ENCODE measurements around the gene BCKDK. TPM values are rescaled to one million over a fixed set of nuclear protein-coding genes. Genes with fewer than 3 reads are reported as not detected.
"Not testable (repeated sequence)": the region's sequence is repeated elsewhere in the genome, so short reads cannot be mapped to it uniquely, and the experiment has no call there.

The BCKDK gene
- polyA plus RNA-seq, 6 donors from 2014 or later: 23.1 to 41.2 (median 27.3) TPM

DNA sequence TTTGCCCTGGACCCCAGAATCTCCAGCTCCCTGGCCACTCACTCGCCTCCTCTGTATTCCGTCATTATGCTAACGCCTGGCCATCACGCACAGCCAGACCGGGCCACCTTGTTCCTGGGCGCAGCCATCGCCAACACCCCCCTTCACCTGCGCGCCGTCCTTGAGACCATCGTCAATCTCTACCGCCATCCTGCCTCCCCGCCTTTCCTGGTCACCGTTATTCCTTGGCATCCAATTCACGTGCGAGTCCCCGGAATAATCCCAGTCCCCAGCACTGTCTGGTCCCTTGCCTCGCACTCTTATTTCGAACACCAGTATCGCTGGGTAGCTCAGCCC is 14.1 kb upstream of the BCKDK start:
- Mint-ChIP-seq H3K36me3 (no peaks in the 10 kb centered on the region), H3K4me1 (peaks cover 19 to 31% (median 26%) of the 10 kb centered on the region in 3 donors), H3K4me3 (peak overlapping the region; percentile 94 to 99 (median 96)), H3K9me3 (no peaks in the 10 kb centered on the region), H3K27ac (peak overlapping the region; percentile 81 to 99 (median 95)), H3K27me3 (no peaks in the 10 kb centered on the region)
- ATAC-seq (ENCODE audit: low read depth in 2 of 2) (no peak), DNase-seq (no peak)

GRCh38 chr16:31094424-31095120 is 13.6 kb upstream of the BCKDK start, which contains the start of gene VKORC1:
Gene VKORC1 (minus strand): TSS chr16:31094797. CDS start chr16:31094729, 68 bp downstream.
- H3K36me3 Mint-ChIP-seq: no peaks in the 10 kb centered on the region
- H3K9me3 Mint-ChIP-seq: no peaks in the 10 kb centered on the region
- H3K27ac Mint-ChIP-seq: peak within 1 kb of the TSS; percentile 81 to 99 (median 95)
- H3K27me3 Mint-ChIP-seq: no peaks in the 10 kb centered on the region
- DNase-seq (peak; percentile 79), ATAC-seq (ENCODE audit: low read depth in 2 of 2) (peak; percentile 87 to 89)
- H3K4me3 Mint-ChIP-seq: peak within 1 kb of the TSS; percentile 94 to 99 (median 96)
- peaks cover 19 to 31% (median 26%) of the 10 kb centered on the region in 3 donors for H3K4me1 Mint-ChIP-seq

GRCh38 chr16:31099860-31100638 is 8.1 kb upstream of the BCKDK start:
- no peaks in the 10 kb centered on the region for H3K36me3 Mint-ChIP-seq
- H3K27me3 Mint-ChIP-seq: peaks cover 0 to 8% (median 0%) of the 10 kb centered on the region in 3 donors
- no peaks in the 10 kb centered on the region for H3K9me3 Mint-ChIP-seq
- DNase-seq: no peak
- no peak for ATAC-seq (ENCODE audit: low read depth in 2 of 2)
- H3K4me1 Mint-ChIP-seq: peaks cover 11 to 14% (median 13%) of the 10 kb centered on the region in 3 donors
- H3K27ac Mint-ChIP-seq: no peak overlapping the region
- H3K4me3 Mint-ChIP-seq: peak overlapping the region in 1 of 8 donors; percentile 18

DNA sequence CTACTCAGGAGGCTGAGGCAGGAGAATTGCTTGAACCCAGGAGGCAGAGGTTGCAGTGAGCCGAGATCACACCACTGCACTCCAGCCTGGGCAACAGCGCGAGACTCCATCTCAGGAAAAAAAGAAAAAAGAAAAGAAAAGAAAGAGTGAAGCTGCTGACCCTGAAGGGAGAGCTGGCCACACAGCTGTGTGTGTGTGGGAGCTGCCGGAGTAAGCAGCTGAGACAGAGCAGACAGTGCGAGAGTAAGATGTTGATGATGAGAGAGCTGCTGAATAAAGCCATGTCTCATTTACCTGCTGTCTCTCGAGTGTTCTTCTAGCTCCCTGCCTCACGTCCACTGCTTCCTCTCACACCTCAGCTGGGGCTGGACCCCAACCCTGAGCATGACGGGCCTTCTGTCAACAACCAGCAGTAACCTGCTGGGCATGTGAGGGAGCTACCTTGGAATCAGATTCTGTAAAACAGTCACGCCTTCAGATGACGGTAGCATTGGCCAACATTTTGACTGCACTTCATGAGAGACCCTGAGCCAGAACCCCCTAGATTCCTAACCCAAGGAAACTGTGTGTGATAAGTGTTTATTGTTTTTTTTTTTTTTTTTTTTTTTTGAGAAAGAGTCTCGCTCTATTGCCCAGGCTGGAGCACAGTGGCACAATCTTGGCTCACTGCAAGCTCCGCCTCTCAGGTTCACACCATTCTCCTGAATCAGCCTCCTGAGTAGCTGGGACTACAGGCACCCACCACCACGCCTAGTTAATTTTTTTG is 7.1 kb upstream of the BCKDK start:
- H3K36me3 Mint-ChIP-seq; H3K4me1 Mint-ChIP-seq; H3K27ac Mint-ChIP-seq; ATAC-seq (ENCODE audit: low read depth in 2 of 2); H3K4me3 Mint-ChIP-seq; H3K9me3 Mint-ChIP-seq; DNase-seq; H3K27me3 Mint-ChIP-seq: not testable (repeated sequence)

DNA sequence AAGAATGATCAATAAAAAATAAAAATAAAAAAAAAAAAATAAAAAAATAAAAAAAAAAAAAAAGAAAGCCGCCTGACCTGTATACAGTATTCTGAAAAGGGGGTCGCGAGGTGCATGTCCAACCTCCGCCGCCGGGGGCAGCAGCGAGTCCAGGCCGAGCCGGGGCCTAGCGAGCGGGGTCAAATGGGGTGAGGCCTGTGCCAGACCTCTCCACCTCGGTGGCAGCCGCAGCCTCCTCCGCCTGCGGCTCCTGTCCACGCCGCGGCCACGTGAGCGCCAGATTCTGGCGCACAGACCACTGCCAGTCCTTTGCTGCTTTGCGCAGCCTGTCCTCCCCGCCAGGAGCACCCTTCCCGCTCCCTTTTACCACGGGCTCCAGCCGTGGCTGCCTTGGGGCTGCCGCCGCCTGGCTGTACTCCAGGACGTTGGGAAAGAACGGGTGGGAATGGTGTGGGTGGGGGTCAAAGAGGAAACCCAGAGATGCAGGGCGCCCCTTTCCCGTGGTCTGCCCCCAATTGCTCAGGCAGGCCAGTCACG is 2.4 kb upstream of the BCKDK start:
- Mint-ChIP-seq H3K4me1 (peaks cover 18 to 30% (median 27%) of the 10 kb centered on the region in 3 donors), H3K4me3 (peak overlapping the region; percentile 10 to 78 (median 37)), H3K27me3 (no peaks in the 10 kb centered on the region), H3K36me3 (no peaks in the 10 kb centered on the region), H3K27ac (peak overlapping the region in 3 of 6 donors; percentile 21 to 85 (median 56)), H3K9me3 (no peaks in the 10 kb centered on the region)
- DNase-seq (peak; percentile 77), ATAC-seq (ENCODE audit: low read depth in 2 of 2) (peak; percentile 77 to 81)

- H3K27ac Mint-ChIP-seq: peak overlapping the region in 1 of 6 donors; percentile 52
Observed at GRCh38 chr16:31106509-31107464, 1.4 kb upstream of the BCKDK start.

GRCh38 chr16:31107465-31107867 is 720 bp upstream of the BCKDK start:
- H3K9me3 Mint-ChIP-seq: no peaks in the 10 kb centered on the region
- H3K4me1 Mint-ChIP-seq: peaks cover 18 to 32% (median 27%) of the 10 kb centered on the region in 3 donors
- H3K4me3 Mint-ChIP-seq: peak overlapping the region; percentile 81 to 93 (median 87)
- DNase-seq: no peak
- H3K36me3 Mint-ChIP-seq: no peaks in the 10 kb centered on the region
- peak overlapping the region in 2 of 6 donors; percentile 52 to 80 for H3K27ac Mint-ChIP-seq
- H3K27me3 Mint-ChIP-seq: no peaks in the 10 kb centered on the region
- ATAC-seq (ENCODE audit: low read depth in 2 of 2): no peak

More at GRCh38 chr16:31106509-31107464, 1.4 kb upstream of the BCKDK start:
- peaks cover 18 to 32% (median 27%) of the 10 kb centered on the region in 3 donors for H3K4me1 Mint-ChIP-seq
- H3K36me3 Mint-ChIP-seq: no peaks in the 10 kb centered on the region
- ATAC-seq (ENCODE audit: low read depth in 2 of 2): no peak
- H3K4me3 Mint-ChIP-seq: peak overlapping the region in 6 of 8 donors; percentile 6 to 93 (median 88)
- no peak for DNase-seq
- H3K27me3 Mint-ChIP-seq: no peaks in the 10 kb centered on the region
- no peaks in the 10 kb centered on the region for H3K9me3 Mint-ChIP-seq

DNA sequence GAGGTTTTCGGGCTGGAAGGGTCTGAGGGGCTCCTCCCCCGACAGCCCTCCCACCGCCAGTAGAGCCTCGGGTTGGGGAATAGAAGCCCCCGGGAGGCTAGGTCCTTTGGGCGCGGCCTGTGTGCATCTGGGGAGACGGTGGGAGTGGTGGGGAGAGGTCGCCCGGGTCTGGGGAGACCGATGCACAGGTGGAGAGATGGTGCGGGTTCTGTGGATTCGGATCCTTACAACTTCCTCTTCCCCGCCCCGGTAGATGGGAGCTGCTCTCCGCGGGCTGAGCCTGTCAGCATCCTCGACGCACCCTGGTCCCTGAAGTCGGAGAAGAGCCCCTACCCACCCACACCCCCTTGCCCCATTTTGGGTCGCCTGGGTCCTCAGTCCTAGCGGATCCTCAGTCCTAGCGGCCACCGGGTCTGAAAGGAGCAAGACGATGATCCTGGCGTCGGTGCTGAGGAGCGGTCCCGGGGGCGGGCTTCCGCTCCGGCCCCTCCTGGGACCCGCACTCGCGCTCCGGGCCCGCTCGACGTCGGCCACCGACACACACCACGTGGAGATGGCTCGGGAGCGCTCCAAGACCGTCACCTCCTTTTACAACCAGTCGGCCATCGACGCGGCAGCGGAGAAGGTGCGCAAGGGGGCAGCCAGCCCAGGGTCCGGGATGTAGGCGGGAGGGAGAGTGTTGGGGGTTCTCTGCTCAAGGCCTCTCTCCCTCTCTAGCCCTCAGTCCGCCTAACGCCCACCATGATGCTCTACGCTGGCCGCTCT is 790 bp downstream of the BCKDK start:
- Mint-ChIP-seq H3K27ac (peak overlapping the region in 2 of 6 donors; percentile 42 to 69), H3K9me3 (no peaks in the 10 kb centered on the region)

GRCh38 chr16:31109622-31110021 is 1.4 kb downstream of the BCKDK start:
- Mint-ChIP-seq H3K27ac (peak overlapping the region in 3 of 6 donors; percentile 51 to 83 (median 68)), H3K9me3 (no peaks in the 10 kb centered on the region), H3K4me1 (peaks cover 18 to 42% (median 27%) of the 10 kb centered on the region in 3 donors), H3K36me3 (no peaks in the 10 kb centered on the region), H3K4me3 (peak overlapping the region; percentile 79 to 90 (median 85)), H3K27me3 (no peaks in the 10 kb centered on the region)
- DNase-seq (no peak), ATAC-seq (ENCODE audit: low read depth in 2 of 2) (no peak)

More for the DNA sequence above, 790 bp downstream of the BCKDK start:
- ATAC-seq (ENCODE audit: low read depth in 2 of 2) (no peak), DNase-seq (no peak)
- H3K36me3 Mint-ChIP-seq: no peaks in the 10 kb centered on the region
- no peaks in the 10 kb centered on the region for H3K27me3 Mint-ChIP-seq
- peak overlapping the region; percentile 84 to 90 (median 86) for H3K4me3 Mint-ChIP-seq
- H3K4me1 Mint-ChIP-seq: peaks cover 18 to 38% (median 27%) of the 10 kb centered on the region in 3 donors

DNA sequence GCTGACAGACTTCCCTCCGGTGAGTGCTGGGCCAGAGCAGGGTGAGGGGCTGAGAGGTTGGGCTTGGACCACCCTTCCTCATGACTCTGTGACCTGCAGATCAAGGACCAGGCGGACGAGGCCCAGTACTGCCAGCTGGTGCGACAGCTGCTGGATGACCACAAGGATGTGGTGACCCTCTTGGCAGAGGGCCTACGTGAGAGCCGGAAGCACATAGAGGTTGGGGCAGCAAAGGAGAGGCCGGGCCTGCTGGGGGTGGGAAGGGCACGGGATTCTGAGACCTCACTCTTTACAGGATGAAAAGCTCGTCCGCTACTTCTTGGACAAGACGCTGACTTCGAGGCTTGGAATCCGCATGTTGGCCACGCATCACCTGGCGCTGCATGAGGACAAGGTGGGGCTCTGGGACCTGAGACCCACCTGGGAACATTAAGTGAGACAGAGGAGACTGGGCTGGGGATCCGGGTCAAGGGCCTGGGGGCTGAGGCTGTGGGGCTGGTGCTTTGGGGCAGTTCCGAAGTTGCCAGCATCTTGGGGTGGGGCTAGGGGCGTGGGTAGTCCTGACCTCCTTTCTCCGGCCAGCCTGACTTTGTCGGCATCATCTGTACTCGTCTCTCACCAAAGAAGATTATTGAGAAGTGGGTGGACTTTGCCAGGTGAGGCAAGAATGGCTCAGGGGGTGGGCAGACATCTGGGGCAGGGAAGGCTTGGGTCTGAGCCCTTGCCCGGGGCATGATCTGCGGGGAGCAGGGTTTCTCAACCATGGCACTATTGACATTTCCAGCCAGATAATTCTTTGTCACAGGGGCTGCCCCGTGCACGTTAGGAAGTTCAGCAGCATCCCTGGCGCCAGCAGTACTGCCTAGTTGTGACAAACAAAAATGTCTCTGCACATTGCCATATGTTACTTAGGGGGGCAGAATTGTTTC is 2.2 kb downstream of the BCKDK start:
- no peaks in the 10 kb centered on the region for H3K9me3 Mint-ChIP-seq
- peak overlapping the region; percentile 1 to 90 (median 78) for H3K4me3 Mint-ChIP-seq
- peak overlapping the region in 1 of 6 donors; percentile 51 for H3K27ac Mint-ChIP-seq
- no peak for DNase-seq
- ATAC-seq (ENCODE audit: low read depth in 2 of 2): no peak
- no peaks in the 10 kb centered on the region for H3K36me3 Mint-ChIP-seq
- peaks cover 18 to 45% (median 27%) of the 10 kb centered on the region in 3 donors for H3K4me1 Mint-ChIP-seq
- H3K27me3 Mint-ChIP-seq: no peaks in the 10 kb centered on the region

All from naive B cell (primary cell).